ENCODE results near the gene TOP2A. TPM values are rescaled to one million over a fixed set of nuclear protein-coding genes. Genes with fewer than 3 reads are reported as not detected.

The TOP2A gene
- total RNA-seq, 2 donors from 2014 or later = 0.31 to 3.7 TPM

Other genes starting within 250 kb of the TOP2A start
- gene RAPGEFL1, start 240.4 kb downstream of the TOP2A start, total RNA-seq = 1 to 10 TPM; 1.6 to 2.9 TPM
- 1 to 10 TPM; 5.0 to 8.5 TPM for gene WIPF2, start 198.6 kb downstream of the TOP2A start, total RNA-seq
- 1 to 10 TPM in 1 of 2 donors, under 1 TPM in 1; 0.44 to 1.0 TPM for gene CDC6, start 130.0 kb downstream of the TOP2A start, total RNA-seq
- gene RARA, start 108.7 kb downstream of the TOP2A start, total RNA-seq = 10 to 100 TPM; 28.5 to 51.7 TPM
- gene GJD3, start 53.2 kb downstream of the TOP2A start, total RNA-seq = 1 to 10 TPM in 1 of 2 donors, not detected in 1; 1.6 TPM
- 100 to 1,000 TPM in 1 of 2 donors, 10 to 100 TPM in 1; 81.0 to 237 TPM for gene IGFBP4, start 25.6 kb upstream of the TOP2A start, total RNA-seq
- not detected for gene TNS4, start 83.7 kb upstream of the TOP2A start, total RNA-seq
- under 1 TPM in 1 of 2 donors, not detected in 1; 0.28 TPM for gene CCR7, start 147.6 kb upstream of the TOP2A start, total RNA-seq
- gene SMARCE1, start 229.9 kb upstream of the TOP2A start, total RNA-seq = 10 to 100 TPM; 50.4 to 54.9 TPM
- gene KRT222, start 247.3 kb upstream of the TOP2A start, total RNA-seq = under 1 TPM in 1 of 2 donors, not detected in 1; 0.94 TPM

Measured in right atrium auricular region (tissue), 2 donors.